ENCODE data around the gene PER1.

The PER1 gene

GRCh38 chr17:8161289-8162232, 9.4 kb upstream of the PER1 start:
- H3K27ac Mint-ChIP-seq: peak overlapping the region; percentile 98
- H3K4me1 Mint-ChIP-seq: peaks cover 38% of the 10 kb centered on the region
- H3K9me3 Mint-ChIP-seq: no peaks in the 10 kb centered on the region
- DNase-seq (ENCODE audit: low spot score in 2 of 2) (no peak), ATAC-seq (ENCODE audit: low read depth) (no peak)
- H3K36me3 Mint-ChIP-seq: peaks cover 10% of the 10 kb centered on the region
- no peaks in the 10 kb centered on the region for H3K27me3 Mint-ChIP-seq
- peak overlapping the region; percentile 83 for H3K4me3 Mint-ChIP-seq

GRCh38 chr17:8160741-8161221, 8.6 kb upstream of the PER1 start:
- ATAC-seq (ENCODE audit: low read depth) (no peak), DNase-seq (ENCODE audit: low spot score in 2 of 2) (no peak)
- Mint-ChIP-seq H3K4me3 (peak overlapping the region; percentile 83), H3K36me3 (peaks cover 10% of the 10 kb centered on the region), H3K27me3 (no peaks in the 10 kb centered on the region), H3K27ac (peak overlapping the region; percentile 98), H3K9me3 (no peaks in the 10 kb centered on the region), H3K4me1 (peaks cover 38% of the 10 kb centered on the region)

- Mint-ChIP-seq H3K27ac (peak overlapping the region; percentile 98), H3K9me3 (no peaks in the 10 kb centered on the region)
- no peak for ATAC-seq (ENCODE audit: low read depth)
Observed at GRCh38 chr17:8160224-8160577, 8.0 kb upstream of the PER1 start.

GRCh38 chr17:8159459-8160223, 7.4 kb upstream of the PER1 start:
- Mint-ChIP-seq H3K4me3 (no peak overlapping the region), H3K4me1 (peaks cover 45% of the 10 kb centered on the region), H3K27me3 (no peaks in the 10 kb centered on the region), H3K9me3 (no peaks in the 10 kb centered on the region), H3K36me3 (peaks cover 10% of the 10 kb centered on the region), H3K27ac (peak overlapping the region; percentile 98)
- no peak for DNase-seq (ENCODE audit: low spot score in 2 of 2)
- no peak for ATAC-seq (ENCODE audit: low read depth)

More at GRCh38 chr17:8160224-8160577, 8.0 kb upstream of the PER1 start:
- DNase-seq (ENCODE audit: low spot score in 2 of 2): no peak
- Mint-ChIP-seq H3K4me1 (peaks cover 42% of the 10 kb centered on the region), H3K36me3 (peaks cover 10% of the 10 kb centered on the region), H3K4me3 (peak overlapping the region; percentile 68), H3K27me3 (no peaks in the 10 kb centered on the region)

- H3K27me3 Mint-ChIP-seq: no peaks in the 10 kb centered on the region
- H3K4me1 Mint-ChIP-seq: peaks cover 49% of the 10 kb centered on the region
- DNase-seq (ENCODE audit: low spot score in 2 of 2) (no peak), ATAC-seq (ENCODE audit: low read depth) (no peak)
- no peaks in the 10 kb centered on the region for H3K9me3 Mint-ChIP-seq
- H3K4me3 Mint-ChIP-seq: no peak overlapping the region
- peaks cover 12% of the 10 kb centered on the region for H3K36me3 Mint-ChIP-seq
- H3K27ac Mint-ChIP-seq: peak overlapping the region; percentile 95
Observed at GRCh38 chr17:8159032-8159400, 6.8 kb upstream of the PER1 start.

GRCh38 chr17:8158267-8159031, 6.2 kb upstream of the PER1 start:
- Mint-ChIP-seq H3K27ac (peak overlapping the region; percentile 95), H3K36me3 (peaks cover 12% of the 10 kb centered on the region), H3K4me3 (peak overlapping the region; percentile 65), H3K27me3 (no peaks in the 10 kb centered on the region), H3K9me3 (no peaks in the 10 kb centered on the region), H3K4me1 (peaks cover 49% of the 10 kb centered on the region)
- ATAC-seq (ENCODE audit: low read depth) (peak; percentile 26), DNase-seq (ENCODE audit: low spot score in 2 of 2) (peak; percentile 91)

- H3K9me3 Mint-ChIP-seq: no peaks in the 10 kb centered on the region
- peaks cover 49% of the 10 kb centered on the region for H3K4me1 Mint-ChIP-seq
- no peak overlapping the region for H3K4me3 Mint-ChIP-seq
- ATAC-seq (ENCODE audit: low read depth) (peak; percentile 72), DNase-seq (ENCODE audit: low spot score in 2 of 2) (peak; percentile 97 to 99)
- H3K27me3 Mint-ChIP-seq: no peaks in the 10 kb centered on the region
- no peak overlapping the region for H3K27ac Mint-ChIP-seq
- peaks cover 12% of the 10 kb centered on the region for H3K36me3 Mint-ChIP-seq
Observed at GRCh38 chr17:8156246-8156992, 4.2 kb upstream of the PER1 start.

- H3K36me3 Mint-ChIP-seq: peaks cover 10% of the 10 kb centered on the region
- H3K27me3 Mint-ChIP-seq: no peaks in the 10 kb centered on the region
Observed at GRCh38 chr17:8155996-8156245, 3.7 kb upstream of the PER1 start.

GRCh38 chr17:8155231-8155995, 3.2 kb upstream of the PER1 start:
- Mint-ChIP-seq H3K36me3 (peaks cover 7% of the 10 kb centered on the region), H3K27me3 (no peaks in the 10 kb centered on the region), H3K9me3 (no peaks in the 10 kb centered on the region), H3K4me1 (peaks cover 45% of the 10 kb centered on the region), H3K4me3 (no peak overlapping the region), H3K27ac (no peak overlapping the region)
- ATAC-seq (ENCODE audit: low read depth) (no peak), DNase-seq (ENCODE audit: low spot score in 2 of 2) (no peak)

More at GRCh38 chr17:8155996-8156245, 3.7 kb upstream of the PER1 start:
- Mint-ChIP-seq H3K27ac (no peak overlapping the region), H3K9me3 (no peaks in the 10 kb centered on the region), H3K4me3 (no peak overlapping the region), H3K4me1 (peaks cover 47% of the 10 kb centered on the region)
- no peak for DNase-seq (ENCODE audit: low spot score in 2 of 2)
- no peak for ATAC-seq (ENCODE audit: low read depth)

- no peak overlapping the region for H3K27ac Mint-ChIP-seq
- H3K9me3 Mint-ChIP-seq: no peaks in the 10 kb centered on the region
Observed at GRCh38 chr17:8154608-8155155, 2.5 kb upstream of the PER1 start.

GRCh38 chr17:8153957-8154607, 1.9 kb upstream of the PER1 start:
- H3K27ac Mint-ChIP-seq: no peak overlapping the region
- no peaks in the 10 kb centered on the region for H3K27me3 Mint-ChIP-seq
- peak; percentile 80 to 85 for DNase-seq (ENCODE audit: low spot score in 2 of 2)
- H3K4me3 Mint-ChIP-seq: peak overlapping the region; percentile 43
- ATAC-seq (ENCODE audit: low read depth): no peak
- H3K9me3 Mint-ChIP-seq: no peaks in the 10 kb centered on the region
- H3K36me3 Mint-ChIP-seq: peaks cover 6% of the 10 kb centered on the region
- H3K4me1 Mint-ChIP-seq: peaks cover 43% of the 10 kb centered on the region

More at GRCh38 chr17:8154608-8155155, 2.5 kb upstream of the PER1 start:
- no peak for ATAC-seq (ENCODE audit: low read depth)
- H3K36me3 Mint-ChIP-seq: peaks cover 2% of the 10 kb centered on the region
- H3K27me3 Mint-ChIP-seq: no peaks in the 10 kb centered on the region
- H3K4me1 Mint-ChIP-seq: peaks cover 42% of the 10 kb centered on the region
- H3K4me3 Mint-ChIP-seq: no peak overlapping the region
- no peak for DNase-seq (ENCODE audit: low spot score in 2 of 2)

GRCh38 chr17:8153525-8153956, 1.3 kb upstream of the PER1 start:
- Mint-ChIP-seq H3K36me3 (peaks cover 8% of the 10 kb centered on the region), H3K9me3 (no peaks in the 10 kb centered on the region), H3K27ac (no peak overlapping the region), H3K27me3 (no peaks in the 10 kb centered on the region), H3K4me3 (peak overlapping the region; percentile 12), H3K4me1 (peaks cover 39% of the 10 kb centered on the region)
- DNase-seq (ENCODE audit: low spot score in 2 of 2) (peak in 1 of 2 donors; percentile 24), ATAC-seq (ENCODE audit: low read depth) (no peak)
